ENCODE data around the gene KRT85.

The KRT85 gene

DNA sequence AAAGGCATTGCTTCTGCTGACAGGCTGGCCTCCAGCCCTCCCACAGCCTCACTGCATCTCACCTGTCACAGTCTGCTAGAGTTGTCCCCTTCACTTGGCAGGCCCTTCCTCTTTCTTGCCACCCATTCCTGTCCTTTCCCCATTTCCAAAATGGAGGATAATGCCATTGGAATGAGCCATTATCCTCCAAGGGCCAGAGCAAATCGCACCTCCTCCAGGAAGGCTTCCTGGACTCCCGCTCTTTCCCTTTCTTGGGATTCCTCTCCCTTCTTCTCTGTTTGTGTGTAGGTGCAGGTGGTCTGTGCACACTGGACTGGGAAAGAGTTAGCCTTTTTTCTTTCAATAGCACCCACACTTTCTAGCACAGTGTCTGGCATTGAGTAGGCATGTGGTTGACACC is 35.1 kb upstream of the KRT85 start:
- TF ChIP-seq POLR2AphosphoS5 (IDR thresholded peaks at IDR 0.05; ENCODE audit: low read depth, low read length) = no peak
- TF ChIP-seq REST (IDR thresholded peaks at IDR 0.05; ENCODE audit: insufficient read depth in 1 of 2, low read depth in 2 of 2, low read length in 2 of 2) = no peak
- no peak for TF ChIP-seq TAF1 (IDR thresholded peaks at IDR 0.05; ENCODE audit: borderline replicate concordance, insufficient read depth, low read length)
- no peak for TF ChIP-seq SIN3A (IDR thresholded peaks at IDR 0.05; ENCODE audit: borderline replicate concordance, insufficient read depth, low read length)
- no peak for TF ChIP-seq FOXP2 (optimal IDR thresholded peaks at IDR 0.05; ENCODE audit: borderline replicate concordance, extremely low read depth, extremely low read length, insufficient read depth)

DNA sequence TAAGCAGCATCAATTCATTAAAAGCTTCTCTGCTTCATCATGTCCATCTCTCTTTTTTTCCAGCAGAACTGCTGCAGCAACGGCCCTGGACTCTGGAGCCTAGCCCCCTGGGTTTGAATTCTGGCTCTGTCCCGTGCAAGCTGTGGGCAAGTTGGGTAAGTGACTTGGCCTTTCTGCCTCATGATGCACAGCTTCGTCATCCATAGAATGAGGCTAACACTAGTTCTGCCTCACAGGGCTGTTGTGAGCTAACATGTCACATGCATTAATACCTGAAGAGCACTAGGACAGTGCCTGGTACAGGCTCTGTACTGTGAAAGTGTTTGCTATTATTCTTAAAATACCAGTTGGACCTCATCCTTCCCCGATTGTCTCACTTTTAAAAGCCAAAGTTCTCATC is 34.6 kb upstream of the KRT85 start:
- TF ChIP-seq TAF1 (IDR thresholded peaks at IDR 0.05; ENCODE audit: borderline replicate concordance, insufficient read depth, low read length) = no peak

DNA sequence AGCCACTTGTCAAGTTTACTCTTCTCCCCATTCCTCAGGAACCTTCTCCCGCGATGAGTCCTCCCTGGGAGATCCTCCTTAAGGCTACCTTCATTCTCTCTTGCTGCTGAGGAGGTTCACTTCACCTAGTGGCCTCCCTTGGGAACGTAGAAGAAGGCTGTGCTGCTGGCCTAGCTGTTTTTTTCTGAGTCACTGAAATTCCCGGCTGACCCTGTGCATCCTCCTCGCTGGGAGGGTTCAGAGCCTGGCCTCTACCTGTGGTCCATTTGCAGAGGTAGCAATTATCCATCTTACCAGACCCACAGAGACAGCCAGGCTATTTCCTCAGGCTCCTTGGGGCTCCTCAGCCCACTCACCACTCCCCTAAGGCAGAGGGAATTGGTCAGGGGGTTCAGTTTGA is 34.2 kb upstream of the KRT85 start:
- no peak for TF ChIP-seq FOXP2 (optimal IDR thresholded peaks at IDR 0.05; ENCODE audit: borderline replicate concordance, extremely low read depth, extremely low read length, insufficient read depth)
- no peak for TF ChIP-seq TAF1 (IDR thresholded peaks at IDR 0.05; ENCODE audit: borderline replicate concordance, insufficient read depth, low read length)
- no peak for TF ChIP-seq SIN3A (IDR thresholded peaks at IDR 0.05; ENCODE audit: borderline replicate concordance, insufficient read depth, low read length)

GRCh38 chr12:52400906-52401305 is 33.6 kb upstream of the KRT85 start:
- TF ChIP-seq REST (IDR thresholded peaks at IDR 0.05; ENCODE audit: insufficient read depth in 1 of 2, low read depth in 2 of 2, low read length in 2 of 2) (no peak), SIN3A (IDR thresholded peaks at IDR 0.05; ENCODE audit: borderline replicate concordance, insufficient read depth, low read length) (no peak), FOXP2 (optimal IDR thresholded peaks at IDR 0.05; ENCODE audit: borderline replicate concordance, extremely low read depth, extremely low read length, insufficient read depth) (no peak), TAF1 (IDR thresholded peaks at IDR 0.05; ENCODE audit: borderline replicate concordance, insufficient read depth, low read length) (no peak), POLR2AphosphoS5 (IDR thresholded peaks at IDR 0.05; ENCODE audit: low read depth, low read length) (no peak)

DNA sequence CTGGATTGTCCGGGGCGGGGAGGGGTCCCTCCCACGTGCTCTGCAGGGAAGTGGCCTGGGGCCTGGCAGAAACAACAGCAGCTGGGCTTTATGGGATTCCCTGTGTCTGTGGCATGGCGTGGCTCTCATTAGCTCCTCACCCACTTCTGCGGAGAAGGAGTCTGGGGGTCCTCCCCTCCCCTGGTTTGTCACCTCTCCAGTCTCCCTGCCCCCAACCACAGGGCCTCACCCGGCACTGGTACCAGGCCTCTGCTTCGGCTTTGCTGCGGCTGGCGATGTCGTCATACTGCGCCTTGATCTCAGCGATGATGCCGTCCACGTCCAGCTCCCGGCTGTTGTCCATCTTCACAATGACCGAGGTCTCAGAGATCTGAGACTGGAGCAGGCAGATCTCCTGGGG is 32.5 kb upstream of the KRT85 start:
- no peak for TF ChIP-seq REST (IDR thresholded peaks at IDR 0.05; ENCODE audit: insufficient read depth in 1 of 2, low read depth in 2 of 2, low read length in 2 of 2)
- TF ChIP-seq TAF1 (IDR thresholded peaks at IDR 0.05; ENCODE audit: borderline replicate concordance, insufficient read depth, low read length) = no peak
- no peak for TF ChIP-seq FOXP2 (optimal IDR thresholded peaks at IDR 0.05; ENCODE audit: borderline replicate concordance, extremely low read depth, extremely low read length, insufficient read depth)
- no peak for TF ChIP-seq SIN3A (IDR thresholded peaks at IDR 0.05; ENCODE audit: borderline replicate concordance, insufficient read depth, low read length)
- TF ChIP-seq POLR2AphosphoS5 (IDR thresholded peaks at IDR 0.05; ENCODE audit: low read depth, low read length) = no peak

- TF ChIP-seq FOXP2 (optimal IDR thresholded peaks at IDR 0.05; ENCODE audit: borderline replicate concordance, extremely low read depth, extremely low read length, insufficient read depth) (no peak), POLR2AphosphoS5 (IDR thresholded peaks at IDR 0.05; ENCODE audit: low read depth, low read length) (no peak), REST (IDR thresholded peaks at IDR 0.05; ENCODE audit: insufficient read depth in 1 of 2, low read depth in 2 of 2, low read length in 2 of 2) (no peak), TAF1 (IDR thresholded peaks at IDR 0.05; ENCODE audit: borderline replicate concordance, insufficient read depth, low read length) (no peak), SIN3A (IDR thresholded peaks at IDR 0.05; ENCODE audit: borderline replicate concordance, insufficient read depth, low read length) (no peak)
These were observed 30.9 kb upstream of the KRT85 start for GRCh38 chr12:52398176-52398575.
